SK-N-SH (cell line): ENCODE results near the gene GFM1. TPM values are rescaled to one million over a fixed set of nuclear protein-coding genes. Genes with fewer than 3 reads are reported as not detected.

ENCODE experiments used
- CTCF ChIA-PET: fragments of 300-600, 350-600 bp; formaldehyde crosslinking; extraction: SDS; loops from one replicate; lab custom pipeline; 2021; lab: Yijun Ruan, JAX
- POLR2A ChIA-PET: fragments of 350-600 bp; sonication (Branson Sonifier 250); formaldehyde crosslinking; extraction: SDS; loops from one replicate; lab custom pipeline; 2020; ENCODE audit warnings: antibody characterized with exemption, inconsistent platforms; lab: Yijun Ruan, JAX
- DNase-seq: peaks from one replicate; pipeline ENCODE4 v3.0.0; 2012
- H2AFZ ChIP-seq: fragments of 200-600 bp; sonication (generic); 2 replicates; pipeline ENCODE4 v1.8.1; 2016; ENCODE audit warnings: antibody characterized with exemption, mild to moderate bottlenecking, low read depth
- H3F3A ChIP-seq: fragments of 200-600 bp; sonication (generic); replicated peaks from 2 replicates; pipeline ENCODE3; 2016; ENCODE audit warnings: antibody characterized with exemption, mild to moderate bottlenecking; ENCODE audit not compliant: insufficient read depth
- H3K27ac ChIP-seq, 2 experiments: fragments of 200-500 bp in 1 of 2; fragments of 200-600 bp in 1 of 2; sonication (Bioruptor generic) in 1 of 2; sonication (generic), shearing (Covaris generic) in 1 of 2; 2 replicates each; pipeline versions ENCODE4 v1.5.1 to v1.6.1; 2014 to 2016; ENCODE audit warnings: low read depth in 2 of 2, inconsistent platforms in 1 of 2, low read length in 1 of 2, mild to moderate bottlenecking in 1 of 2, mixed read lengths in 1 of 2
- H3K27me3 ChIP-seq: fragments of 200-600 bp; sonication (generic), shearing (Covaris generic); 2 replicates; pipeline ENCODE4 v1.6.1; 2016; ENCODE audit warnings: mixed run types; ENCODE audit not compliant: insufficient read depth
- H3K36me3 ChIP-seq, 2 experiments: fragments of 200-500 bp in 1 of 2; fragments of 200-600 bp in 1 of 2; sonication (Bioruptor generic) in 1 of 2; sonication (generic) in 1 of 2; replicated peaks in 1 of 2; 2 replicates each; pipeline versions ENCODE3 to v1.5.1; 2014 to 2016; ENCODE audit warnings: low read length in 1 of 2, mild to moderate bottlenecking in 1 of 2; ENCODE audit not compliant: insufficient read depth in 2 of 2, control insufficient read depth in 1 of 2
- H3K4me1 ChIP-seq, 2 experiments: fragments of 200-500 bp in 1 of 2; fragments of 200-600 bp in 1 of 2; sonication (Bioruptor generic) in 1 of 2; sonication (generic), shearing (Covaris generic) in 1 of 2; 2 replicates each; pipeline versions ENCODE4 v1.5.1 to v1.6.1; 2014 to 2016; ENCODE audit warnings: low read depth in 1 of 2, low read length in 1 of 2, mixed run types in 1 of 2; ENCODE audit not compliant: insufficient read depth in 2 of 2, control insufficient read depth in 1 of 2
- H3K4me2 ChIP-seq: fragments of 200-600 bp; sonication (generic), shearing (Covaris generic); 2 replicates; pipeline ENCODE4 v1.6.1; 2017; ENCODE audit warnings: mixed run types
- H3K4me3 ChIP-seq, 2 experiments: fragments of 200-500 bp in 1 of 2; fragments of 200-600 bp in 1 of 2; sonication (Bioruptor generic) in 1 of 2; sonication (generic), shearing (Covaris generic) in 1 of 2; 2 replicates each; pipeline versions ENCODE4 v1.5.1 to v1.8.1; 2014 to 2016; ENCODE audit warnings: low read depth in 2 of 2, inconsistent platforms in 1 of 2, low read length in 1 of 2, mild to moderate bottlenecking in 1 of 2, mixed read lengths in 1 of 2, moderate library complexity in 1 of 2
- H3K79me2 ChIP-seq: fragments of 200-600 bp; sonication (generic); 2 replicates; pipeline ENCODE4 v1.8.1; 2017; ENCODE audit warnings: mild to moderate bottlenecking; ENCODE audit not compliant: insufficient read depth
- H3K9ac ChIP-seq: fragments of 200-600 bp; sonication (generic); 2 replicates; pipeline ENCODE4 v1.6.1; 2017; ENCODE audit warnings: mixed run types
- H3K9me2 ChIP-seq: fragments of 200-600 bp; sonication (generic); 2 replicates; pipeline ENCODE4 v1.6.1; 2017; ENCODE audit warnings: mixed run types
- H3K9me3 ChIP-seq: fragments of 200-600 bp; sonication (generic); 2 replicates; pipeline ENCODE4 v1.6.1; 2017; ENCODE audit warnings: mixed run types, mild to moderate bottlenecking, moderate library complexity
- H4K20me1 ChIP-seq: fragments of 200-600 bp; sonication (generic); 2 replicates; pipeline ENCODE4 v1.6.1; 2017; ENCODE audit warnings: mild to moderate bottlenecking, mixed run types; ENCODE audit not compliant: insufficient read depth
- EP300 ChIP-seq, 2 experiments: IDR thresholded peaks; 2 replicates each; pipeline versions ENCODE4 v1.4.0 to v1.6.1; 2012; ENCODE audit warnings: borderline replicate concordance in 1 of 2, low read depth in 1 of 2, low read length in 1 of 2
- EZH2phosphoT487 ChIP-seq: fragments of 200-600 bp; sonication (generic); IDR thresholded peaks from 2 replicates; pipeline ENCODE4 v1.6.1; 2017; ENCODE audit warnings: low read depth, mixed run types, mild to moderate bottlenecking, antibody characterized with exemption, moderate library complexity, borderline replicate concordance
- FOSL2 ChIP-seq: IDR thresholded peaks from 2 replicates; pipeline ENCODE4 v1.4.0; 2012; ENCODE audit warnings: low read depth, mild to moderate bottlenecking, moderate library complexity, borderline replicate concordance
- GATA2 ChIP-seq: sonication (generic); formaldehyde crosslinking; IDR thresholded peaks from 2 replicates; pipeline ENCODE4 v1.5.0; 2020; ENCODE audit warnings: mild to moderate bottlenecking, missing genetic modification reagents
- JUND ChIP-seq: IDR thresholded peaks from 2 replicates; pipeline ENCODE4 v1.4.0; 2012
- MAX ChIP-seq: IDR thresholded peaks from 2 replicates; pipeline ENCODE4 v1.4.0; 2012; ENCODE audit warnings: low read depth
- MEF2A ChIP-seq: IDR thresholded peaks from 2 replicates; pipeline ENCODE4 v1.4.0; 2012; ENCODE audit warnings: low read depth, borderline replicate concordance
- MXI1 ChIP-seq: IDR thresholded peaks from 2 replicates; pipeline ENCODE4 v1.6.1; 2012; ENCODE audit warnings: mild to moderate bottlenecking, low read depth, low read length, improper control_type of control experiment
- NRF1 ChIP-seq: IDR thresholded peaks from 2 replicates; pipeline ENCODE4 v1.6.1; 2012; ENCODE audit warnings: low read depth, mild to moderate bottlenecking, low read length
- PBX3 ChIP-seq: IDR thresholded peaks from 2 replicates; pipeline ENCODE4; 2012
- POLR2AphosphoS5 ChIP-seq: IDR thresholded peaks from 2 replicates; pipeline ENCODE4 v1.6.1; 2012; ENCODE audit warnings: low read depth, low read length
- RAD21 ChIP-seq: IDR thresholded peaks from 2 replicates; pipeline ENCODE4 v1.6.1; 2012; ENCODE audit warnings: mild to moderate bottlenecking, low read length
- RCOR1 ChIP-seq: fragments of 150-350 bp; IDR thresholded peaks from 2 replicates; pipeline ENCODE4 v1.6.1; 2017; ENCODE audit warnings: antibody characterized with exemption, low read length
- SIN3A ChIP-seq: IDR thresholded peaks from 2 replicates; pipeline ENCODE4 v1.6.1; 2012; ENCODE audit warnings: low read depth, mild to moderate bottlenecking, low read length, moderate library complexity, borderline replicate concordance
- SMC3 ChIP-seq: IDR thresholded peaks from 2 replicates; pipeline ENCODE4 v1.6.1; 2012; ENCODE audit warnings: low read depth, low read length, improper control_type of control experiment
- TCF12 ChIP-seq: IDR thresholded peaks from 2 replicates; pipeline ENCODE4 v1.4.0; 2012
- USF1 ChIP-seq: IDR thresholded peaks from 2 replicates; pipeline ENCODE4 v1.4.0; 2012; ENCODE audit warnings: low read depth, borderline replicate concordance
- YY1 ChIP-seq: IDR thresholded peaks from 2 replicates; pipeline ENCODE4 v1.4.0; 2012; ENCODE audit warnings: low read depth, mild to moderate bottlenecking
- ZBTB33 ChIP-seq: IDR thresholded peaks from 2 replicates; pipeline ENCODE4 v1.4.0; 2012; ENCODE audit warnings: low read depth, borderline replicate concordance
- WGBS: methylation state at CpG from one replicate; pipeline ENCODE4 v1.1.6; 2017; ENCODE audit warnings: low lambda C conversion rate; 5-methylcytosine and 5-hydroxymethylcytosine counted together
- polyA plus RNA-seq, 3 experiments: library from polyadenylated mRNA; depleted of rRNA; stranded (reverse); fragments of >200 nt; gene quantifications; 2 replicates each; pipeline ENCODE4 v1.2.3, GENCODE V29; 2012

The GFM1 gene
- polyA plus RNA-seq, 1 of the 3 experiments (the other 2 are of a cell fraction) = 25.2 TPM

- Histone ChIP-seq H3K79me2 (peaks cover 26% of the 10 kb centered on the region), H3K36me3 (peaks cover 12 to 16% of the 10 kb centered on the region in 2 experiments), H3K9ac (no peak overlapping the region), H3K27ac (no peak overlapping the region), H3K27me3 (no peaks in the 10 kb centered on the region), H3K9me3 (no peaks in the 10 kb centered on the region), H3K4me3 (no peak overlapping the region), H4K20me1 (no peaks in the 10 kb centered on the region), H3K4me2 (no peak overlapping the region), H2AFZ (no peak overlapping the region), H3F3A (no peaks in the 10 kb centered on the region), H3K9me2 (no peaks in the 10 kb centered on the region), H3K4me1 (peaks cover 6 to 12% of the 10 kb centered on the region in 2 experiments; a peak in 3 of 4 replicates)
- ChIA-PET POLR2A (no interaction called here), CTCF (interaction anchor here (1.2 kb wide), 1 partner anchor 20 kb away, joined by 3 read pairs; no protein-coding TSS in a partner anchor)
- no peak for TF ChIP-seq GATA2 (CRISPR knock-in tag)
- no peak for TF ChIP-seq POLR2AphosphoS5
- no peak for TF ChIP-seq RAD21
- TF ChIP-seq JUND = no peak
- TF ChIP-seq RCOR1 = no peak
- TF ChIP-seq EP300 (IDR thresholded peaks at IDR 0.05; ENCODE audit: borderline replicate concordance in 1 of 2, low read depth in 1 of 2, low read length in 1 of 2) = no peak
- TF ChIP-seq TCF12 = no peak
- TF ChIP-seq MXI1 = no peak
- TF ChIP-seq SIN3A = no peak
- TF ChIP-seq ZBTB33 = no peak
- no peak for TF ChIP-seq EZH2phosphoT487
- no peak for TF ChIP-seq YY1
- TF ChIP-seq MEF2A = no peak
- no peak for TF ChIP-seq FOSL2
- TF ChIP-seq NRF1 = no peak
- no peak for TF ChIP-seq SMC3
- TF ChIP-seq PBX3 = no peak
- TF ChIP-seq USF1 = no peak
- no peak for TF ChIP-seq MAX
- DNase-seq = no peak
- 84% methylated on average over 6 of the region's 7 CpGs for WGBS
These were observed 2.3 kb upstream of the GFM1 start for GRCh38 chr3:158642005-158642404.
